ENCODE results near the gene IL6ST. TPM values are rescaled to one million over a fixed set of nuclear protein-coding genes. Genes with fewer than 3 reads are reported as not detected.
"Not testable (repeated sequence)": the region's sequence is repeated elsewhere in the genome, so short reads cannot be mapped to it uniquely, and the experiment has no call there.

IL6ST gene
- total RNA-seq, 1 experiment from 2014 or later = 7.8 TPM

GRCh38 chr5:55993731-55994494 lies 850 bp downstream of the IL6ST start:
- DNase-seq = no peak
- no peaks in the 10 kb centered on the region for H3K27me3 ChIP-seq (ENCODE audit: control insufficient read depth, insufficient read depth, low read length)
- H3K4me3 ChIP-seq (ENCODE audit: insufficient read depth, low read depth, low read length) = peak overlapping the region; percentile 68
- H3K36me3 ChIP-seq (replicated peaks; ENCODE audit: control insufficient read depth, insufficient read depth, low read length) = no peaks in the 10 kb centered on the region

- Histone ChIP-seq H3K4me3 (ENCODE audit: insufficient read depth, low read depth, low read length) (no peak overlapping the region), H3K27me3 (ENCODE audit: control insufficient read depth, insufficient read depth, low read length) (no peaks in the 10 kb centered on the region), H3K36me3 (replicated peaks; ENCODE audit: control insufficient read depth, insufficient read depth, low read length) (no peaks in the 10 kb centered on the region)
- peak; percentile 10 for DNase-seq
Measured at GRCh38 chr5:55993013-55993412, 1.8 kb downstream of the IL6ST start.

GRCh38 chr5:55991768-55992486 lies 2.8 kb downstream of the IL6ST start:
- Histone ChIP-seq H3K4me3 (ENCODE audit: insufficient read depth, low read depth, low read length) (no peak overlapping the region), H3K36me3 (replicated peaks; ENCODE audit: control insufficient read depth, insufficient read depth, low read length) (no peaks in the 10 kb centered on the region), H3K27me3 (ENCODE audit: control insufficient read depth, insufficient read depth, low read length) (no peaks in the 10 kb centered on the region)
- no peak for DNase-seq

GRCh38 chr5:55990895-55991294 lies 3.9 kb downstream of the IL6ST start:
- H3K27me3 ChIP-seq (ENCODE audit: control insufficient read depth, insufficient read depth, low read length); DNase-seq; H3K36me3 ChIP-seq (replicated peaks; ENCODE audit: control insufficient read depth, insufficient read depth, low read length); H3K4me3 ChIP-seq (ENCODE audit: insufficient read depth, low read depth, low read length): not testable (repeated sequence)

- no peak for DNase-seq
- H3K4me3 ChIP-seq (ENCODE audit: insufficient read depth, low read depth, low read length) = no peak overlapping the region
- no peaks in the 10 kb centered on the region for H3K36me3 ChIP-seq (replicated peaks; ENCODE audit: control insufficient read depth, insufficient read depth, low read length)
- no peaks in the 10 kb centered on the region for H3K27me3 ChIP-seq (ENCODE audit: control insufficient read depth, insufficient read depth, low read length)
Measured at GRCh38 chr5:55989860-55990259, 4.9 kb downstream of the IL6ST start.

- DNase-seq = no peak
- Histone ChIP-seq H3K27me3 (ENCODE audit: control insufficient read depth, insufficient read depth, low read length) (no peaks in the 10 kb centered on the region), H3K4me3 (ENCODE audit: insufficient read depth, low read depth, low read length) (no peak overlapping the region), H3K36me3 (replicated peaks; ENCODE audit: control insufficient read depth, insufficient read depth, low read length) (no peaks in the 10 kb centered on the region)
Measured at GRCh38 chr5:55988979-55989638, 5.7 kb downstream of the IL6ST start.

- not testable (repeated sequence) for DNase-seq
Measured at GRCh38 chr5:55988428-55988827, 6.3 kb downstream of the IL6ST start.

GRCh38 chr5:55986931-55987330 lies 7.8 kb downstream of the IL6ST start:
- H3K36me3 ChIP-seq (replicated peaks; ENCODE audit: control insufficient read depth, insufficient read depth, low read length) = no peaks in the 10 kb centered on the region
- H3K27me3 ChIP-seq (ENCODE audit: control insufficient read depth, insufficient read depth, low read length) = no peaks in the 10 kb centered on the region
- no peak for DNase-seq
- H3K4me3 ChIP-seq (ENCODE audit: insufficient read depth, low read depth, low read length) = no peak overlapping the region

More at GRCh38 chr5:55988428-55988827, 6.3 kb downstream of the IL6ST start:
- not testable (repeated sequence) for H3K36me3 ChIP-seq (replicated peaks; ENCODE audit: control insufficient read depth, insufficient read depth, low read length); H3K27me3 ChIP-seq (ENCODE audit: control insufficient read depth, insufficient read depth, low read length); H3K4me3 ChIP-seq (ENCODE audit: insufficient read depth, low read depth, low read length)

- Histone ChIP-seq H3K36me3 (replicated peaks; ENCODE audit: control insufficient read depth, insufficient read depth, low read length) (no peaks in the 10 kb centered on the region), H3K4me3 (ENCODE audit: insufficient read depth, low read depth, low read length) (no peak overlapping the region), H3K27me3 (ENCODE audit: control insufficient read depth, insufficient read depth, low read length) (no peaks in the 10 kb centered on the region)
- no peak for DNase-seq
Measured at GRCh38 chr5:55985181-55985580, 9.6 kb downstream of the IL6ST start.

GRCh38 chr5:55983986-55984385 lies 10.8 kb downstream of the IL6ST start:
- Histone ChIP-seq H3K36me3 (replicated peaks; ENCODE audit: control insufficient read depth, insufficient read depth, low read length) (no peaks in the 10 kb centered on the region), H3K4me3 (ENCODE audit: insufficient read depth, low read depth, low read length) (no peak overlapping the region), H3K27me3 (ENCODE audit: control insufficient read depth, insufficient read depth, low read length) (no peaks in the 10 kb centered on the region)
- no peak for DNase-seq

- Histone ChIP-seq H3K27me3 (ENCODE audit: control insufficient read depth, insufficient read depth, low read length) (no peaks in the 10 kb centered on the region), H3K36me3 (replicated peaks; ENCODE audit: control insufficient read depth, insufficient read depth, low read length) (no peaks in the 10 kb centered on the region), H3K4me3 (ENCODE audit: insufficient read depth, low read depth, low read length) (no peak overlapping the region)
- no peak for DNase-seq
Measured at GRCh38 chr5:55982957-55983381, 11.8 kb downstream of the IL6ST start.

GRCh38 chr5:55973296-55973695 lies 21.5 kb downstream of the IL6ST start:
- H3K36me3 ChIP-seq (replicated peaks; ENCODE audit: control insufficient read depth, insufficient read depth, low read length) = no peaks in the 10 kb centered on the region
- no peak for DNase-seq
- H3K4me3 ChIP-seq (ENCODE audit: insufficient read depth, low read depth, low read length) = no peak overlapping the region
- H3K27me3 ChIP-seq (ENCODE audit: control insufficient read depth, insufficient read depth, low read length) = no peaks in the 10 kb centered on the region

- no peak for DNase-seq
- no peaks in the 10 kb centered on the region for H3K27me3 ChIP-seq (ENCODE audit: control insufficient read depth, insufficient read depth, low read length)
- no peaks in the 10 kb centered on the region for H3K36me3 ChIP-seq (replicated peaks; ENCODE audit: control insufficient read depth, insufficient read depth, low read length)
- H3K4me3 ChIP-seq (ENCODE audit: insufficient read depth, low read depth, low read length) = no peak overlapping the region
Measured at GRCh38 chr5:55969956-55970355, 24.8 kb downstream of the IL6ST start.

- Histone ChIP-seq H3K36me3 (replicated peaks; ENCODE audit: control insufficient read depth, insufficient read depth, low read length) (no peaks in the 10 kb centered on the region), H3K4me3 (ENCODE audit: insufficient read depth, low read depth, low read length) (no peak overlapping the region), H3K27me3 (ENCODE audit: control insufficient read depth, insufficient read depth, low read length) (no peaks in the 10 kb centered on the region)
- DNase-seq = no peak
Measured at GRCh38 chr5:55966284-55966683, 28.5 kb downstream of the IL6ST start.

GRCh38 chr5:55965525-55965924 lies 29.2 kb downstream of the IL6ST start:
- Histone ChIP-seq H3K4me3 (ENCODE audit: insufficient read depth, low read depth, low read length) (no peak overlapping the region), H3K27me3 (ENCODE audit: control insufficient read depth, insufficient read depth, low read length) (no peaks in the 10 kb centered on the region), H3K36me3 (replicated peaks; ENCODE audit: control insufficient read depth, insufficient read depth, low read length) (no peaks in the 10 kb centered on the region)
- no peak for DNase-seq

Data from H7 (cell line).